ENCODE data around the gene UBE2L3. TPM values are rescaled to one million over a fixed set of nuclear protein-coding genes. Genes with fewer than 3 reads are reported as not detected.
A peak's percentile ranks its signal among the peaks of the same experiment; 100 is the strongest.

UBE2L3 gene
- total RNA-seq, 1 experiment from 2014 or later, result 44.2 TPM

DNA sequence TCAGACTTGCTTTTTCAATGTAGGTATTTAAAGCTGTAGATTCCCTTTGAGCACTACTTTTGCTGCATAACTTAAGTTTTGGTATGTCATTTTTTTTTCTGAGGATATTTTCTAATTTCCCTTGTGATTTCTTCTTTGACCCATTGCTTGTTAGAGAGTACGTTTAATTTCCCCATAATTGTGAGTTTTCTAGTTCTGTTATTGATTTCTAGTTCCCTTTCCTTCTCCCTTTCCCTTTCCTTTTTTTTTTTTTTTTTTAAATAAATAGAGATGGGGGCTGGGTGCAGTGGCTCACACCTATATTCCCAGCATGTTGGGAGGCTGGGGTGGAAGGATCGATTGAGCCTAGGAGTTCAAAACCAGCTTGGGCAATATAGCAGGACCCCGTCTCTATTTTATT lies 30.8 kb downstream of the UBE2L3 start:
- Mint-ChIP-seq H3K27ac (ENCODE audit: low read depth, unreplicated experiment) (no peak overlapping the region), H3K9me3 (ENCODE audit: unreplicated experiment) (no peaks in the 10 kb centered on the region), H3K27me3 (ENCODE audit: insufficient read depth, unreplicated experiment) (no peaks in the 10 kb centered on the region), H3K36me3 (ENCODE audit: insufficient read depth, unreplicated experiment) (peaks cover 72% of the 10 kb centered on the region), H3K4me1 (ENCODE audit: insufficient read depth, unreplicated experiment) (peaks cover 5% of the 10 kb centered on the region), H3K4me3 (ENCODE audit: unreplicated experiment) (no peak overlapping the region)
- intact Hi-C loops (cut with micrococcal nuclease), result no loop called here
- BruUV-seq (replicated peaks), result no TSS peak
- DNase-seq (ENCODE audit: unreplicated experiment), result no peak
- TF ChIP-seq CTCF (IDR thresholded peaks at IDR 0.05; ENCODE audit: unreplicated experiment), result no peak
- ChIA-PET POLR2A (no interaction called here), CTCF (interaction anchor here (0.8 to 1.5 kb wide), 5 partner anchors 10 to 33 kb away, joined by 3 to 6 read pairs (median 3); partner anchors contain the start of gene YDJC)

DNA sequence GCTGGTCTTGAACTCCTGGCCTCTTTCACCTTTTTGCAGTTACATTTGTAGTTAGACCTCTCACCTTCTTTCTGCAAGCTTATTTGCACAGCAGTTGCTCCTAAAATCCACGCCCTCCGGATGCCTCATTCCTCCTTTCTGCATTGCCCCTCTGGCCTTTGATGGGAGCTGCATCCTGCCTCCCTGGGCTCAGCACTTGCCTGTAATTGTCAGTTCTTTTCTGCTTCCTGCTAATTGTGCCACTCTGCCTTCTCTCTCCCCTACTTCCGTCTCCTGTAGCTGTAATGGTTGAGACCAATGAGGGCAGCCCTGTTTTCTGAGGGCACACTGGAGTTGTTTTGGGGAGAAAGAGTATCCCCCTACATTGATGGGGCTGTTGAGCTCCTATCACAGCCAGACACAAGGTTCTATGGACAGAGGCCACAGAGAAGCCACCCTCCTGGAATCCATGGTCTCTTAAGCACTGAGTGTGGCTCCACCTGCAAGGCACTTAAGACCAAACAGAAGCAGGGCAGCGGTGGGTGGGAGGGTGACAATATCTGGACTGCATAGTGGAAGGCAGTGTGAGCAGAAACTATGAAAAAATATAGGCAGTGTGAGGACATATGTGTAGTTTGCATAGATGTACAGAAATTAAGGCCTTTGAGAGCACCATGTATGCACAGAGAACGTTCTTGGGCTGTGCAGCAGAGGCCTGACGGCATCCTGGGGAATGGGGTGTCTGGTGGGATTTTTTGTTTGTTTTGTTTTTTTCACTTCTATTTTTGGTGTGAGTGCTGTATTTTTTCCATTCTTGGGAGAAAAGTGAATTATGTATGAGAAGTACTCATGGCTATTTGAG lies 31.8 kb downstream of the UBE2L3 start:
- Mint-ChIP-seq H3K36me3 (ENCODE audit: insufficient read depth, unreplicated experiment) (peaks cover 62% of the 10 kb centered on the region), H3K4me3 (ENCODE audit: unreplicated experiment) (no peak overlapping the region), H3K4me1 (ENCODE audit: insufficient read depth, unreplicated experiment) (peaks cover 5% of the 10 kb centered on the region), H3K27ac (ENCODE audit: low read depth, unreplicated experiment) (peak overlapping the region; percentile 2), H3K27me3 (ENCODE audit: insufficient read depth, unreplicated experiment) (no peaks in the 10 kb centered on the region), H3K9me3 (ENCODE audit: unreplicated experiment) (no peaks in the 10 kb centered on the region)
- intact Hi-C loops (cut with micrococcal nuclease), result no loop called here
- POLR2A ChIA-PET, result no interaction called here
- BruUV-seq (replicated peaks), result no TSS peak
- no peak for DNase-seq (ENCODE audit: unreplicated experiment)
- CTCF ChIA-PET, result interaction anchor here (1.1 kb wide), 1 partner anchor 32 kb away, joined by 3 read pairs; no protein-coding TSS in a partner anchor
- no peak for TF ChIP-seq CTCF (IDR thresholded peaks at IDR 0.05; ENCODE audit: unreplicated experiment)

GRCh38 chr22:21602579-21602978 lies 35.1 kb downstream of the UBE2L3 start:
- no peak overlapping the region for H3K4me3 Mint-ChIP-seq (ENCODE audit: unreplicated experiment)
- no TSS peak for BruUV-seq (replicated peaks)
- H3K36me3 Mint-ChIP-seq (ENCODE audit: insufficient read depth, unreplicated experiment), result peaks cover 29% of the 10 kb centered on the region
- no peaks in the 10 kb centered on the region for H3K27me3 Mint-ChIP-seq (ENCODE audit: insufficient read depth, unreplicated experiment)
- no peak overlapping the region for H3K27ac Mint-ChIP-seq (ENCODE audit: low read depth, unreplicated experiment)
- intact Hi-C loops (cut with micrococcal nuclease), result no loop called here
- peaks cover 10% of the 10 kb centered on the region for H3K4me1 Mint-ChIP-seq (ENCODE audit: insufficient read depth, unreplicated experiment)
- no peak for TF ChIP-seq CTCF (IDR thresholded peaks at IDR 0.05; ENCODE audit: unreplicated experiment)
- H3K9me3 Mint-ChIP-seq (ENCODE audit: unreplicated experiment), result no peaks in the 10 kb centered on the region
- no peak for DNase-seq (ENCODE audit: unreplicated experiment)
- ChIA-PET CTCF (no interaction called here), POLR2A (no interaction called here)

DNA sequence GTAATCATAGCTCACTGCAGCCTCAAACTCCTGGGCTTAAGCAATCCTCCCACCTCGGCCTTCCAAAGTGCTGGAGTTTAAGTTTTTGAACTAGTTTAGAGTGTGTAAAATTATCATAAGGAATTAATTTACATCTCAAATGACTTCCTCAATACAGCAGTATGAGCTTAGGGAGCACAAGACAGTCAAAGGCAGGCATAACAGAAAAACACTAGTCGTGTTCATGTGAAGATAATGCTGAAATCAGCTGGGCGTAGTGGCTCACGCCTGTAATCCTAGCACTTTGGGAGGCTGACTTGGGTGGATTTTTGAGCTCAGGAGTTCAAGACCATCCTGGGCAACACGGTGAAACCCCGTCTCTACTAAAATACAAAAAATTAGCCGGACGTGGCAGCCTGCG lies 36.5 kb downstream of the UBE2L3 start:
- H3K36me3 Mint-ChIP-seq (ENCODE audit: insufficient read depth, unreplicated experiment), result peaks cover 33% of the 10 kb centered on the region
- H3K4me3 Mint-ChIP-seq (ENCODE audit: unreplicated experiment), result no peak overlapping the region
- ChIA-PET POLR2A (interaction anchor here (0.6 kb wide), 1 partner anchor 33 kb away, joined by 3 read pairs; no protein-coding TSS in a partner anchor), CTCF (interaction anchor here (0.7 to 1.1 kb wide), 2 partner anchors 20 to 253 kb away, joined by 3 read pairs; no protein-coding TSS in a partner anchor)
- DNase-seq (ENCODE audit: unreplicated experiment), result no peak
- H3K27ac Mint-ChIP-seq (ENCODE audit: low read depth, unreplicated experiment), result no peak overlapping the region
- H3K27me3 Mint-ChIP-seq (ENCODE audit: insufficient read depth, unreplicated experiment), result no peaks in the 10 kb centered on the region
- no peaks in the 10 kb centered on the region for H3K9me3 Mint-ChIP-seq (ENCODE audit: unreplicated experiment)
- no peak for TF ChIP-seq CTCF (IDR thresholded peaks at IDR 0.05; ENCODE audit: unreplicated experiment)
- H3K4me1 Mint-ChIP-seq (ENCODE audit: insufficient read depth, unreplicated experiment), result peaks cover 8% of the 10 kb centered on the region
- no TSS peak for BruUV-seq (replicated peaks)
- intact Hi-C loops (cut with micrococcal nuclease), result no loop called here
